MCF 10A (cell line): ENCODE results near the gene SRSF11. TPM values are rescaled to one million over a fixed set of nuclear protein-coding genes. Genes with fewer than 3 reads are reported as not detected.
"Not testable (repeated sequence)": the region's sequence is repeated elsewhere in the genome, so short reads cannot be mapped to it uniquely, and the experiment has no call there.

Experiments used
- BruUV-seq: library from RNA; stranded (reverse); fragments of 400-500 nt; replicated peaks from 2 replicates; lab custom pipeline; 2021; lab: Mats Ljungman, UMichigan
- CTCF ChIA-PET: fragments of 300-600 bp; sonication (Branson Sonifier 250); formaldehyde crosslinking; extraction: SDS; loops from one replicate; lab custom pipeline; 2021; ENCODE audit warnings: antibody characterized with exemption, inconsistent platforms; lab: Yijun Ruan, JAX
- POLR2A ChIA-PET: fragments of 300-600, 350-650 bp; sonication (Branson Sonifier 250); formaldehyde crosslinking; extraction: SDS; loops from one replicate; lab custom pipeline; 2020; ENCODE audit warnings: antibody characterized with exemption, inconsistent platforms; lab: Yijun Ruan, JAX
- DNase-seq: peaks from one replicate; pipeline ENCODE4 v3.0.0-alpha.2; 2018; ENCODE audit not compliant: unreplicated experiment
- H3K27ac Mint-ChIP-seq: one replicate; pipeline ENCODE4 v1.8.0; 2022; ENCODE audit warnings: mild to moderate bottlenecking, low read depth, mixed read lengths; ENCODE audit not compliant: unreplicated experiment
- H3K27me3 Mint-ChIP-seq: one replicate; pipeline ENCODE4 v1.8.0; 2022; ENCODE audit warnings: mixed read lengths; ENCODE audit not compliant: insufficient read depth, unreplicated experiment
- H3K36me3 Mint-ChIP-seq: one replicate; pipeline ENCODE4 v1.8.0; 2022; ENCODE audit warnings: mild to moderate bottlenecking, moderate library complexity, mixed read lengths; ENCODE audit not compliant: insufficient read depth, unreplicated experiment
- H3K4me1 Mint-ChIP-seq: one replicate; pipeline ENCODE4 v1.8.0; 2022; ENCODE audit warnings: mixed read lengths; ENCODE audit not compliant: insufficient read depth, unreplicated experiment
- H3K4me3 Mint-ChIP-seq: one replicate; pipeline ENCODE4 v1.8.0; 2022; ENCODE audit warnings: mild to moderate bottlenecking, moderate library complexity, mixed read lengths; ENCODE audit not compliant: unreplicated experiment
- H3K9me3 Mint-ChIP-seq: one replicate; pipeline ENCODE4 v1.8.0; 2022; ENCODE audit warnings: mixed read lengths; ENCODE audit not compliant: unreplicated experiment
- intact Hi-C: fragments of 100-400 bp; cut with micrococcal nuclease; formaldehyde crosslinking; loops from 2 replicates; pipeline ENCODE4 v1.14.1; 2022
- total RNA-seq: library from RNA; stranded (reverse); gene quantifications from 2 replicates; pipeline ENCODE4 v1.2.3, GENCODE V29; 2022
- TF ChIP-seq, protein P1 (sequence below): fragments of 200-600 bp; IDR thresholded peaks from one replicate; pipeline ENCODE4 v1.8.0; 2022; ENCODE audit warnings: antibody characterized with exemption, mild to moderate bottlenecking; ENCODE audit not compliant: unreplicated experiment

Gene SRSF11
- total RNA-seq, 1 experiment from 2014 or later, result 218 TPM

DNA sequence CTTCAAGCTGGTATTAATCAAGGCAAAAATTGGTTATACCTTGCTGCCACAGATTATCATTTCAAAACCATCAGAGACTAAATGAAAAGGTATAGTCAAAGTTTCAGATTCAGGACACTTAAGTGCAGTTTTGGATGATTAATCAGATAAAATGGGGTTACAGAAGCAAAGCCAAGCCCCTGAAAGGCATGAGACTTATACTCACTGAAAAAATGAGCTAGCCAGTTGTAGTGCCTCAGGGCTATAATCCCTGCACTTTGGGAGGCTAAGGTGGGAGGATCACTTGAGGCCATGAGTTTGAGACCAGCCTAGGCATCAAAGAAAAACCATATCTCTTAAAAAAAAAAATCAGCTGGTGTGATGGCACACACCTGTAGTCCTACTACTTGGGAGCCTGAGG is 31.0 kb upstream of the SRSF11 start:
- DNase-seq, result no peak
- no TSS peak for BruUV-seq
- intact Hi-C loops, result no loop called here
- Mint-ChIP-seq H3K27ac (no peak overlapping the region), H3K4me1 (peaks cover 8% of the 10 kb centered on the region), H3K9me3 (no peaks in the 10 kb centered on the region), H3K4me3 (no peak overlapping the region), H3K27me3 (no peaks in the 10 kb centered on the region), H3K36me3 (no peaks in the 10 kb centered on the region)
- TF ChIP-seq, protein P1, sequence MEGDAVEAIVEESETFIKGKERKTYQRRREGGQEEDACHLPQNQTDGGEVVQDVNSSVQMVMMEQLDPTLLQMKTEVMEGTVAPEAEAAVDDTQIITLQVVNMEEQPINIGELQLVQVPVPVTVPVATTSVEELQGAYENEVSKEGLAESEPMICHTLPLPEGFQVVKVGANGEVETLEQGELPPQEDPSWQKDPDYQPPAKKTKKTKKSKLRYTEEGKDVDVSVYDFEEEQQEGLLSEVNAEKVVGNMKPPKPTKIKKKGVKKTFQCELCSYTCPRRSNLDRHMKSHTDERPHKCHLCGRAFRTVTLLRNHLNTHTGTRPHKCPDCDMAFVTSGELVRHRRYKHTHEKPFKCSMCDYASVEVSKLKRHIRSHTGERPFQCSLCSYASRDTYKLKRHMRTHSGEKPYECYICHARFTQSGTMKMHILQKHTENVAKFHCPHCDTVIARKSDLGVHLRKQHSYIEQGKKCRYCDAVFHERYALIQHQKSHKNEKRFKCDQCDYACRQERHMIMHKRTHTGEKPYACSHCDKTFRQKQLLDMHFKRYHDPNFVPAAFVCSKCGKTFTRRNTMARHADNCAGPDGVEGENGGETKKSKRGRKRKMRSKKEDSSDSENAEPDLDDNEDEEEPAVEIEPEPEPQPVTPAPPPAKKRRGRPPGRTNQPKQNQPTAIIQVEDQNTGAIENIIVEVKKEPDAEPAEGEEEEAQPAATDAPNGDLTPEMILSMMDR, result no peak
- ChIA-PET CTCF (interaction anchor here (0.7 to 1.6 kb wide), 2 partner anchors 12 to 57 kb away, joined by 3 to 7 read pairs; no protein-coding TSS in a partner anchor), POLR2A (interaction anchor here (1.0 kb wide), 1 partner anchor 10 kb away, joined by 4 read pairs; no protein-coding TSS in a partner anchor)

DNA sequence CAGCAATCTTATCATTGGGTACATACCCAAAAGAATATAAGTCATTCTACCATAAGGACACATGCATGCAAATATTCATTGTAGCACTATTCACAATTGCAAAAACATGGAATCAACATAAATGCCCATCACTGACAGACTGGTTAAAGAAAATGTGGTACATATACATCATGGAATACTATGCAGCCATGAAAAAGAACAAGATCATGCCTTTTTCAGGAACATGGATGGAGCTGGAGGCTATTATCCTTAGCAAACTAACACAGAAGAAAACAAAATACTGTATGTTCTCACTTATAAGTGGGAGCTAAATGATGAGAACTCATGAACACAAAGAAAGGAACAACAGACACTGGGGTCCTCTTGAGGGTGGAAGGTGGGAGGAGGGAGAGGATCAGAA is 28.7 kb upstream of the SRSF11 start:
- BruUV-seq, H3K9me3 Mint-ChIP-seq, H3K4me1 Mint-ChIP-seq, H3K27ac Mint-ChIP-seq, intact Hi-C loops, DNase-seq, H3K36me3 Mint-ChIP-seq, H3K27me3 Mint-ChIP-seq, POLR2A ChIA-PET, CTCF ChIA-PET, H3K4me3 Mint-ChIP-seq: not testable (repeated sequence)

DNA sequence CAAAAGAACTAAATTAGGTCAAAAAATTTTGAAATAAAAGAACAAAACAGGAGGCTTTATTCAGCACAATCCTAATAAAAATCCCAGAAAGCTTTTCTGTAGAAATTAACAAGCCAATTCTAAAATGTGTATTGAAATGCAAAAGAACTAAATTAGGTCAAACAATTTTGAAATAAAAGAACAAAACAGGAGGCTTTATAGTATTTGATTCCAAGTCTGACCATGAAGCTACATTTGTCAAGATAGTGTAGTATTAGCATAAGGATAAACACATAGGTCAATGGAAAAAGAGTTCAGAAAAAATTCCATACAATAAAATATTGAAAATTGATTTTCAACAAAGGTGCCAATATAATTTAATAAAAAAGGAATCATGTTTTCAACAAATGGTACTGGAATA is 26.6 kb upstream of the SRSF11 start:
- H3K27ac Mint-ChIP-seq, result no peak overlapping the region
- no peak for DNase-seq
- TF ChIP-seq, protein P1, result no peak
- ChIA-PET POLR2A (no interaction called here), CTCF (no interaction called here)
- intact Hi-C loops, result no loop called here
- peaks cover 8% of the 10 kb centered on the region for H3K4me1 Mint-ChIP-seq
- H3K36me3 Mint-ChIP-seq, result no peaks in the 10 kb centered on the region
- BruUV-seq, result no TSS peak
- H3K9me3 Mint-ChIP-seq, result no peaks in the 10 kb centered on the region
- H3K4me3 Mint-ChIP-seq, result no peak overlapping the region
- no peaks in the 10 kb centered on the region for H3K27me3 Mint-ChIP-seq

DNA sequence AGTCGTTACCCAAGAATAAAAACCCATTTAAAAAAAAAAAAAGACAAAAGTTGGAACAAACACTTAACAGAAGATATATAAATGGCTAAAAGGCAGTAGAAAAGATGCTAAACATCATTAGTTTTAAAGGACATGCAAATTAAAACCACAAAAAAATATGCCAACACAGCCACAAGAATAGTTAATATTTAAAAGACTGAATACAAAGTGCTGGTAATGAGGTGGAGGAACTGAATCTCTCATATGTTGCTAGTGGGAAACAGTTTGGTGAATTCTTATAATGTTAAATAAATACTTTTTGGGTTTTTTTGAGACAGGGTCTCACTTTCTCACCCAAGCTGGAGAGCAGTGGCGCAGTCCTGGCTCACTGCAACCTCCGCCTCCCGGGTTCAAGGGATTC is 25.8 kb upstream of the SRSF11 start:
- Mint-ChIP-seq H3K27me3 (no peaks in the 10 kb centered on the region), H3K4me3 (no peak overlapping the region), H3K36me3 (no peaks in the 10 kb centered on the region), H3K9me3 (no peaks in the 10 kb centered on the region), H3K4me1 (peaks cover 8% of the 10 kb centered on the region), H3K27ac (no peak overlapping the region)
- TF ChIP-seq, protein P1, result no peak
- no TSS peak for BruUV-seq
- intact Hi-C loops, result no loop called here
- CTCF ChIA-PET, result no interaction called here
- POLR2A ChIA-PET, result no interaction called here
- DNase-seq, result no peak

DNA sequence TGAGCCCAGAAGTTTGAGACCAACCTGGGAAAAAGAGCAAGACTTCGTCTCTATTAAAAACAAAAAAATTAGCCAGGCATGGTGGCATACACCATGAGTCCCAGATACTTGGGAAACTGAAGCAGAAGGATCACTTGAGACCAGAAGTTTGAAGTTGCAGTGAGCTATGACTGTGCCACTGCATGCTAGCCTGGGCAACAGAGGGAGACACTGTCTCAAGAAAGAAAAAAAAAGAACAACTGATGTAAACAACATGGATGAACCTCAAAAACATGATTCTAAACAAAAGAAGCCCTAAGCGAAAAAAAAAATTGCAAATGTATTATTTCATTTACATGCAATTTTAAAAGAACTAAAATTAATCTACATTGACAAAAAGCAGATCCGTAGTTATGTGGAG is 24.8 kb upstream of the SRSF11 start:
- TF ChIP-seq, protein P1, result no peak
- Mint-ChIP-seq H3K9me3 (no peaks in the 10 kb centered on the region), H3K4me3 (no peak overlapping the region), H3K4me1 (no peaks in the 10 kb centered on the region), H3K27me3 (no peaks in the 10 kb centered on the region), H3K36me3 (peaks cover 4% of the 10 kb centered on the region), H3K27ac (no peak overlapping the region)
- DNase-seq, result no peak
- intact Hi-C loops, result no loop called here
- ChIA-PET CTCF (no interaction called here), POLR2A (interaction anchor here (0.6 kb wide), 1 partner anchor 71 kb away, joined by 4 read pairs; no protein-coding TSS in a partner anchor)
- no TSS peak for BruUV-seq
